Mesodermal cell (in vitro differentiated cells): ENCODE results near the gene PITPNM3.

ENCODE experiments used
- H3K27ac ChIP-seq: 2 replicates; pipeline ENCODE4 v1.7.0; 2013; ENCODE audit warnings: mild to moderate bottlenecking, low read depth, low read length, moderate library complexity; ENCODE audit not compliant: severe bottlenecking
- H3K36me3 ChIP-seq: 2 replicates; pipeline ENCODE4 v1.7.1; 2013; ENCODE audit warnings: mild to moderate bottlenecking, low read length, moderate library complexity; ENCODE audit not compliant: control insufficient read depth, insufficient read depth
- H3K4me1 ChIP-seq: one replicate; pipeline ENCODE4 v1.7.1; 2013; ENCODE audit warnings: mild to moderate bottlenecking, low read length; ENCODE audit not compliant: insufficient read depth, control insufficient read depth, poor library complexity, severe bottlenecking
- H3K4me3 ChIP-seq: 2 replicates; pipeline ENCODE4 v1.7.0; 2013; ENCODE audit warnings: low read length, control low read depth, mild to moderate bottlenecking; ENCODE audit not compliant: insufficient read depth, poor library complexity, severe bottlenecking; ENCODE audit errors: extremely low read depth
- H3K9me3 ChIP-seq: 2 replicates; pipeline ENCODE4 v1.7.1; 2013; ENCODE audit warnings: mild to moderate bottlenecking, low read length, moderate library complexity; ENCODE audit not compliant: control insufficient read depth
- WGBS, 2 experiments: methylation state at CpG; one replicate each; pipeline ENCODE4 v1.1.5; 2013; ENCODE audit warnings: missing lambda C conversion rate in 2 of 2; ENCODE audit not compliant: insufficient coverage in 2 of 2; 5-methylcytosine and 5-hydroxymethylcytosine counted together

PITPNM3 gene

DNA sequence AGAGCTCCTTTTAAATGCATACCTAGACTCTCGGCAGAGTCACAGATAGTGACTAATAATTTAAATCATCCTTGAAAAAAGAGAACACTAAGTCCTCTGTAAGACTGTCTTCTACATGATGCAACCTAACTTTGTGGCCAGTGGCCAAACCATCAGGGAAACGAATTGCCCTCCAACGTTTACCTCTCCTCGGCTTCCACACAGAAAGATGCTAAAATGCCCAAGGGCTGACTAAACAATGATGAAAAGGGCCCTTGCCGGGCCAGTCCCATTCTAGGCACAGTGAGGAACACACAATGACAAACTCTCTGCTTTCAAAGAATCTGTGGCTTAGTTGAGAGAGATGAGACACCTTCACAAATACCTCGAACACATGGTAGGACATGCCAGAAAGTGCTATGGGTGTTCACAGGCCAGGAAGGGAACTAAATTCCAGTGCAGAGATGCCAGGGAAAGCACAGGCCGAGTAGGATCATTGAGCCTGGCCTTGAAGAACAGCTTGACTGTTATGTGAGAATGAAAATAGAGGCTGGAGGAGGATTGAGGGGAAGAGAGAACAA lies 35.3 kb upstream of the PITPNM3 start:
- 88 to 95% methylated on average over 6 to 7 of the region's 7 CpGs for WGBS, 2 experiments
- H3K4me3 ChIP-seq: no peak overlapping the region
- no peaks in the 10 kb centered on the region for H3K9me3 ChIP-seq
- H3K36me3 ChIP-seq: peaks cover 98% of the 10 kb centered on the region
- peaks cover 5% of the 10 kb centered on the region for H3K4me1 ChIP-seq
- H3K27ac ChIP-seq: no peak overlapping the region

GRCh38 chr17:6589266-6589946 lies 33.1 kb upstream of the PITPNM3 start:
- Histone ChIP-seq H3K9me3 (no peaks in the 10 kb centered on the region), H3K4me1 (peaks cover 5% of the 10 kb centered on the region), H3K27ac (no peak overlapping the region), H3K36me3 (peaks cover 98% of the 10 kb centered on the region), H3K4me3 (no peak overlapping the region)
- 96 to 97% methylated on average over 11 to 13 of the region's 15 CpGs for WGBS, 2 experiments

DNA sequence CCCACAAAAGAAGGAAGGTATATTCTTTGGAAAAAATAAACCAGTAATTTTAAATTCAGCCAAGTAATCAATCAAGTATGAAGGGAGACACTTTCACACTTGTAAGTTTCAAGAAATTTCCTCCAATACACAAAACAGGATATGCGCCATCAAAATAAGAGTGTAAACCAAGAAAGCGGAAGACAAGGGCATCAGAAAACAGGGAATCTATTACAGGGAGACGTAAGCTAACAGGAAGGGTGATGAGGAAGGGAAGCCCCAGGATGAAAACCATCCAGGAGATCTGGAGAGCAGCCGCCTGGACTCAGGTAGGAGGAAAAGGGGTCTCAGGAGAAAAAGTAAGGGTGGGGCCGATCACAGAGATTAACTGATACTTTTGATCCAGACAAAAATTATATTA lies 31.8 kb upstream of the PITPNM3 start:
- Histone ChIP-seq H3K27ac (no peak overlapping the region), H3K4me1 (peaks cover 5% of the 10 kb centered on the region), H3K36me3 (peaks cover 98% of the 10 kb centered on the region), H3K9me3 (peaks cover 11% of the 10 kb centered on the region), H3K4me3 (no peak overlapping the region)
- 91 to 100% methylated on average over 2 of the region's 5 CpGs for WGBS, 2 experiments

GRCh38 chr17:6587310-6587709 lies 31.0 kb upstream of the PITPNM3 start:
- H3K4me1 ChIP-seq: peaks cover 5% of the 10 kb centered on the region
- H3K36me3 ChIP-seq: peaks cover 99% of the 10 kb centered on the region
- no peak overlapping the region for H3K27ac ChIP-seq
- H3K9me3 ChIP-seq: peaks cover 12% of the 10 kb centered on the region
- H3K4me3 ChIP-seq: no peak overlapping the region
- 96% methylated on average over 4 of the region's 4 CpGs; no CpG with 5 or more reads in 1 of the 2 experiments for WGBS, 2 experiments

DNA sequence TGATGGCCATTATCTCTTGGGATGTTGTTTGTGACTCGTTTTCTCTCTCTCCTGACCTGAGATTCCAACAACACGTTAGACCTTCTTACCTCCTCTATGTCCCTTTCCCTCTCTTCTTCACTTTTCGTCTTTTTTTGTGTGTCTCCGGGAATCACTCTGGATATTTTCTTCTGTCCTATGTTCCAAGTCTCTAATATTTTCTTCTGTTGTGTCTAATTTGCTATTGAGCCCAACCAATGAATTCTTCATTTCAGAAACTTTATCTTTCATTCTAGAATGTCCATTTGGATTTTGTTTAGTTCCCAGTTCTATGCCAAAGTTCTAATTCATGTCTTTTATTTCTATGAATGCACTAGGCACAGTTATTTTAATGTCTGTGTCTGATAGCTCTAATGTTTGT lies 27.1 kb upstream of the PITPNM3 start:
- peaks cover 12% of the 10 kb centered on the region for H3K9me3 ChIP-seq
- no peak overlapping the region for H3K27ac ChIP-seq
- H3K36me3 ChIP-seq: peaks cover 91% of the 10 kb centered on the region
- no peaks in the 10 kb centered on the region for H3K4me1 ChIP-seq
- H3K4me3 ChIP-seq: no peak overlapping the region
- 94 to 100% methylated on average over 2 to 3 of the region's 4 CpGs for WGBS, 2 experiments

- Histone ChIP-seq H3K4me1 (peaks cover 3% of the 10 kb centered on the region), H3K9me3 (peaks cover 12% of the 10 kb centered on the region), H3K27ac (no peak overlapping the region), H3K36me3 (peaks cover 83% of the 10 kb centered on the region), H3K4me3 (no peak overlapping the region)
- WGBS, 2 experiments: 100% methylated on average over 1 of the region's 9 CpGs
Measured at GRCh38 chr17:6580625-6581024, 24.3 kb upstream of the PITPNM3 start.

DNA sequence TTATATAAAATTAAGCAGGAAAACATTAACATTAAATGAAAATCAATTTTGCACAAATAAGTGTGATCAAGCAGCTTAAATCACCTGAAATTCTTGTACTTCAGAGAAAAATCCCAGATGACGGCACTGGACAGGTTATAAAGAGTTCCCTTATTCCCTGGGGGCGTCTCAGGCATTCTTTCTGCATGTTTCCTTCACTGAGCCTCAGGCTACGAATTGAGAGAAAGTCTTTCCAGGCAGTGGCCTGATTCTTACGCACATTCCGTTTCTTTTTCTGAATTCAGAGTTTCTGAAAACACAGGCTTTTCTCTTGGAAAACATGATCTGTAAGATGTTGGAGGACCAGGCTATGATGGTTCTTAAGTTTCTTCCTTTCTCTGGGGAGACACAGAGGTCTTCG lies 22.1 kb upstream of the PITPNM3 start:
- H3K27ac ChIP-seq: no peak overlapping the region

GRCh38 chr17:6577686-6578263 lies 21.4 kb upstream of the PITPNM3 start:
- Histone ChIP-seq H3K9me3 (no peaks in the 10 kb centered on the region), H3K36me3 (peaks cover 58% of the 10 kb centered on the region), H3K4me3 (no peak overlapping the region), H3K27ac (no peak overlapping the region), H3K4me1 (peaks cover 12% of the 10 kb centered on the region)
- 86 to 91% methylated on average over 2 to 4 of the region's 7 CpGs for WGBS, 2 experiments

More for the DNA sequence above, 22.1 kb upstream of the PITPNM3 start:
- Histone ChIP-seq H3K4me1 (peaks cover 12% of the 10 kb centered on the region), H3K9me3 (peaks cover 5% of the 10 kb centered on the region), H3K4me3 (no peak overlapping the region), H3K36me3 (peaks cover 66% of the 10 kb centered on the region)
- 84 to 92% methylated on average over 5 of the region's 6 CpGs for WGBS, 2 experiments

DNA sequence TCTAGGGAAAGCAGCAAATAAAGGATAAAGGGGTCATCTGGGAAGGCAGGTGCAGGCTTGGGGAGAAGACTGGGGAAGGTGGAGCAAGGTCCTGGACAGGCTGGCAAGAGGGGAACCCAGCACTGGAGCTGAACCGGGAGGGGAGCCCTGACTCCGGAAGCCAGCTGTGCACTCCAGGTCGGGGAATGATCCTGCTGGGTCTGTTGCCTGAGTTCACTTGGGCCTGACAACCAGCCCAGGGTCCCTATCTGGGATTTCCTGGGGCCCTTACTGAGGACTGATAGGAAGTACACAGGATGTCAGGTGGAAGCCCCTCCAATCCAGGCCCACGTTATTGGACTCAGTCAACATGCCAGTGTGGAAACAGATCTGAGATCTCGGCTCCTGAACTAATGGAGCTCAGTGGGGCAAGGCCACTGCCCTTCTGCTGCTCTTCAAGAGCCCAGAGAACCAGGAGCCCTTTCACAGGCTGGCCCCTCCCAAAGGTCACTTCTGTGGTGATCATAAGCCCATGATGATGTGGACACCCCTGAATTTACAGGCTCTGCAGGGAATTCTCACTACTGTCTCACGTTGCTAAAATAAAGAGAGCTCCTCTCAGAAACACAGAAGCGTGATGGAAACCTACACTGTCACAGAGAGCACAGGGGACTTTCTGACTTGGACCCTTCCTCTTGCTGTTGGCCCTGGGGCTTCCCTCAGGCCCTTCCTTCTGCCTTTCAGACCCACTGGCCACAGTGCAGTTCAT lies 19.9 kb upstream of the PITPNM3 start:
- H3K4me1 ChIP-seq: peaks cover 12% of the 10 kb centered on the region
- H3K9me3 ChIP-seq: no peaks in the 10 kb centered on the region
- 90 to 95% methylated on average over 7 of the region's 7 CpGs for WGBS, 2 experiments
- no peak overlapping the region for H3K27ac ChIP-seq
- no peak overlapping the region for H3K4me3 ChIP-seq
- H3K36me3 ChIP-seq: peaks cover 43% of the 10 kb centered on the region

- WGBS, 2 experiments: 86 to 90% methylated on average over 5 of the region's 5 CpGs
- Histone ChIP-seq H3K27ac (peak overlapping the region; percentile 16), H3K4me3 (no peak overlapping the region)
Measured at GRCh38 chr17:6575596-6575988, 19.2 kb upstream of the PITPNM3 start.

More at GRCh38 chr17:6575596-6575988, 19.2 kb upstream of the PITPNM3 start:
- peaks cover 12% of the 10 kb centered on the region for H3K4me1 ChIP-seq
- peaks cover 39% of the 10 kb centered on the region for H3K36me3 ChIP-seq
- H3K9me3 ChIP-seq: no peaks in the 10 kb centered on the region
